WTC11 (cell line): Measurements from ENCODE around the gene H19. TPM values are rescaled to one million over a fixed set of nuclear protein-coding genes. Genes with fewer than 3 reads are reported as not detected.

ENCODE experiments used
- ATAC-seq: fragments of 200-7000 bp; cut with Tn5 transposase; 2 replicates; pipeline ENCODE4 v1.10.0; 2021; ENCODE audit warnings: mild to moderate bottlenecking, moderate library complexity
- CTCF ChIA-PET: fragments of 300-600 bp; sonication (Branson Sonifier 250); formaldehyde crosslinking; loops from one replicate; lab custom pipeline; 2021; ENCODE audit warnings: antibody characterized with exemption; lab: Charles Lee
- POLR2A ChIA-PET: fragments of 350-600 bp; sonication (Branson Sonifier 250); formaldehyde crosslinking; loops from one replicate; lab custom pipeline; 2021; ENCODE audit warnings: antibody characterized with exemption; lab: Charles Lee
- DNase-seq: peaks from one replicate; pipeline ENCODE4 v3.0.0; 2021; ENCODE audit warnings: low spot score
- H3K27ac Mint-ChIP-seq: 2 replicates; pipeline ENCODE4 v1.8.0; 2021; ENCODE audit warnings: mixed read lengths
- H3K27me3 Mint-ChIP-seq: 2 replicates; pipeline ENCODE4 v1.8.0; 2021; ENCODE audit warnings: low read depth, mild to moderate bottlenecking, moderate library complexity, mixed read lengths
- H3K36me3 Mint-ChIP-seq: 2 replicates; pipeline ENCODE4 v1.8.0; 2021; ENCODE audit warnings: mixed read lengths
- H3K4me1 Mint-ChIP-seq: 2 replicates; pipeline ENCODE4 v1.8.0; 2022; ENCODE audit warnings: mixed read lengths
- H3K4me3 Mint-ChIP-seq: 2 replicates; pipeline ENCODE4 v1.8.0; 2021; ENCODE audit warnings: mild to moderate bottlenecking, moderate library complexity, mixed read lengths
- H3K9me3 Mint-ChIP-seq: 2 replicates; pipeline ENCODE4 v1.8.0; 2021; ENCODE audit warnings: mixed read lengths
- ATF6 ChIP-seq: sonication (generic); formaldehyde crosslinking; IDR thresholded peaks from 2 replicates; pipeline ENCODE4 v1.8.1; 2023; ENCODE audit warnings: mild to moderate bottlenecking, missing genetic modification reagents
- EMX1 ChIP-seq: fragments of 250-450 bp; sonication (Bioruptor Pico); IDR thresholded peaks from 2 replicates; pipeline ENCODE4 v1.8.0; 2021; ENCODE audit warnings: mild to moderate bottlenecking
- GABPB1 ChIP-seq: sonication (generic); formaldehyde crosslinking; IDR thresholded peaks from 2 replicates; pipeline ENCODE4 v1.8.1; 2023; ENCODE audit warnings: mild to moderate bottlenecking, missing genetic modification reagents
- MAX ChIP-seq: sonication (generic); formaldehyde crosslinking; IDR thresholded peaks from 2 replicates; pipeline ENCODE4 v1.8.0; 2022; ENCODE audit warnings: mild to moderate bottlenecking, missing genetic modification reagents
- MLX ChIP-seq: sonication (generic); formaldehyde crosslinking; IDR thresholded peaks from 2 replicates; pipeline ENCODE4 v1.8.1; 2023; ENCODE audit warnings: mild to moderate bottlenecking, missing genetic modification reagents, moderate library complexity
- MXD4 ChIP-seq: fragments of 250-450 bp; sonication (Bioruptor Pico); IDR thresholded peaks from 2 replicates; pipeline ENCODE4 v1.8.0; 2021; ENCODE audit warnings: mild to moderate bottlenecking, moderate library complexity, borderline replicate concordance
- TCF7 ChIP-seq: sonication (generic); formaldehyde crosslinking; IDR thresholded peaks from 2 replicates; pipeline ENCODE4 v1.8.0; 2022; ENCODE audit warnings: mild to moderate bottlenecking, low read depth, missing genetic modification reagents, moderate library complexity
- ZNF138 ChIP-seq: sonication (generic); formaldehyde crosslinking; conservative IDR thresholded peaks from 2 replicates; pipeline ENCODE4 v1.8.1; 2022; ENCODE audit warnings: mild to moderate bottlenecking, moderate library complexity, missing genetic modification reagents
- ZNF219 ChIP-seq: sonication (generic); formaldehyde crosslinking; IDR thresholded peaks from 2 replicates; pipeline ENCODE4 v1.8.0; 2023; ENCODE audit warnings: missing genetic modification reagents, mild to moderate bottlenecking, borderline replicate concordance
- ZNF281 ChIP-seq: sonication (generic); formaldehyde crosslinking; IDR thresholded peaks from 2 replicates; pipeline ENCODE4 v1.8.0; 2023; ENCODE audit warnings: mild to moderate bottlenecking, missing genetic modification reagents
- total RNA-seq: library from RNA; stranded (reverse); gene quantifications from 3 replicates; pipeline ENCODE4 v1.2.3, GENCODE V29; 2021
- TF ChIP-seq, protein P1 (sequence below): sonication (generic); formaldehyde crosslinking; IDR thresholded peaks from 2 replicates; pipeline ENCODE4 v1.8.1; 2022; ENCODE audit warnings: mild to moderate bottlenecking, missing genetic modification reagents, moderate library complexity, borderline replicate concordance
- TF ChIP-seq, protein P2 (sequence below): sonication (generic); formaldehyde crosslinking; IDR thresholded peaks from 2 replicates; pipeline ENCODE4 v1.8.0; 2023; ENCODE audit warnings: missing genetic modification reagents, mild to moderate bottlenecking, borderline replicate concordance
- TF ChIP-seq, protein P3 (sequence below): fragments of 250-450 bp; sonication (Bioruptor Pico); IDR thresholded peaks from 2 replicates; pipeline ENCODE4 v1.9.0; 2021; ENCODE audit warnings: mild to moderate bottlenecking

H19 gene
- total RNA-seq, 1 experiment from 2014 or later: 12.7 TPM

DNA sequence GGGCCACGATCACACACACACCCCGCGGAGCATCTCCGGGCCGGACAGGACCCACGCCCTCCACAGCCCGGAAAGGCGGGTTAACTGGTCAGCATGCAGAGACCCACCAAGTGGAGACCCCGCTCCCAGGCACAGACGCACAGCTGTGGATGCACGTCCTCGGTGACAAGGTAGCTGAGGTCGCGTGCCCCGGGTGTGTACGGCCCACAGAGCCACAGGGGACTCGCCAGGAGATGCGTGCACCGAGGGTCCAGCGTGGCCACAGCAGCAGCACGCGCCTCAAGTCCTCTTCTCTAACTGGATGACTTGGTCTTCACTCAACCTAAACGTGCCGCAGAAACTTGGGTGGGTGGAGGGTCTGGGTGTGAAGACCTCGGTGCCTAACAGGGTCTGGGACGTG, 5.5 kb downstream of the H19 start (continued):
- TF ChIP-seq ZNF281 (CRISPR knock-in tag): no peak

DNA sequence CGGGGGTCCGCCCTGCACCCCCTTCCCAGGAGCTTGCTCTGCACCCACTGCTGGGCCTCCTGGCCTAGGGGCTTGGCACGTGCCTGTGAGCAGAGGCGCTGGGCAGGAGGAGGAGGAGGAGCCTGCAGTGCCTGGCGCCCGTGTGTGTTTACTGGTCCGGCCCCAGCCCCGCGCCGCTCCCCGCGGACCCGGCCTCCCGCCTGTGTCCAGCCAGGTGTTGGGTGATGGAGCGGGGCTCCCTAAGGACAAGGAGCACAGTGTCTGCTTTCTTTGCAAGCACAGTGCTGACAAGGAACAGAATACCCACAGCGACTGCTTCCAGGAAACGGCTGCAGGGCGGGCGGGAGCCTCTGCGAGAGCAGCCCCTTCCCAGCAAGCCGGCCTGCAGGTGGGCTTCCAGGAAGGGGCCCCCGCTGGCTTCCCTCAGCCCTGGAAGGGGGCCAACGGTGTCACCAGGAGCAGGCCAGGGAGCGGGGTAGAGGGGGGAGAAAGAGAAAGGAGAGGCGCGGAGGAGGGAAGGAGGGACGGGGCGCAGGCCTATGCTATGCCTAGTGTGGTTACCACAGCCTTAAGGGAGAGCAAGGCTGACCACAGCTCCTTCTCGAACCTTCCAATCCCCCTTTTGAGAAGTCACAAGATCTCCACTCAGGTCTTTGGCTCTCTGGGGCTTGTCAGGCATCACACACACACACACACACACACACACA, 6.6 kb downstream of the H19 start:
- TF ChIP-seq TCF7: no peak
- no peak for TF ChIP-seq EMX1 (CRISPR knock-in tag)
- TF ChIP-seq, protein P1, sequence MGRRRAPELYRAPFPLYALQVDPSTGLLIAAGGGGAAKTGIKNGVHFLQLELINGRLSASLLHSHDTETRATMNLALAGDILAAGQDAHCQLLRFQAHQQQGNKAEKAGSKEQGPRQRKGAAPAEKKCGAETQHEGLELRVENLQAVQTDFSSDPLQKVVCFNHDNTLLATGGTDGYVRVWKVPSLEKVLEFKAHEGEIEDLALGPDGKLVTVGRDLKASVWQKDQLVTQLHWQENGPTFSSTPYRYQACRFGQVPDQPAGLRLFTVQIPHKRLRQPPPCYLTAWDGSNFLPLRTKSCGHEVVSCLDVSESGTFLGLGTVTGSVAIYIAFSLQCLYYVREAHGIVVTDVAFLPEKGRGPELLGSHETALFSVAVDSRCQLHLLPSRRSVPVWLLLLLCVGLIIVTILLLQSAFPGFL (CRISPR knock-in tag): no peak
- TF ChIP-seq ZNF219: no peak
- no peak for TF ChIP-seq MXD4 (CRISPR knock-in tag)
- TF ChIP-seq MLX (CRISPR knock-in tag): no peak
- no peak for TF ChIP-seq MAX (CRISPR knock-in tag)
- no peak for TF ChIP-seq ATF6 (CRISPR knock-in tag)
- no peak for TF ChIP-seq GABPB1
- TF ChIP-seq ZNF138 (CRISPR knock-in tag): no peak
- TF ChIP-seq, protein P2, sequence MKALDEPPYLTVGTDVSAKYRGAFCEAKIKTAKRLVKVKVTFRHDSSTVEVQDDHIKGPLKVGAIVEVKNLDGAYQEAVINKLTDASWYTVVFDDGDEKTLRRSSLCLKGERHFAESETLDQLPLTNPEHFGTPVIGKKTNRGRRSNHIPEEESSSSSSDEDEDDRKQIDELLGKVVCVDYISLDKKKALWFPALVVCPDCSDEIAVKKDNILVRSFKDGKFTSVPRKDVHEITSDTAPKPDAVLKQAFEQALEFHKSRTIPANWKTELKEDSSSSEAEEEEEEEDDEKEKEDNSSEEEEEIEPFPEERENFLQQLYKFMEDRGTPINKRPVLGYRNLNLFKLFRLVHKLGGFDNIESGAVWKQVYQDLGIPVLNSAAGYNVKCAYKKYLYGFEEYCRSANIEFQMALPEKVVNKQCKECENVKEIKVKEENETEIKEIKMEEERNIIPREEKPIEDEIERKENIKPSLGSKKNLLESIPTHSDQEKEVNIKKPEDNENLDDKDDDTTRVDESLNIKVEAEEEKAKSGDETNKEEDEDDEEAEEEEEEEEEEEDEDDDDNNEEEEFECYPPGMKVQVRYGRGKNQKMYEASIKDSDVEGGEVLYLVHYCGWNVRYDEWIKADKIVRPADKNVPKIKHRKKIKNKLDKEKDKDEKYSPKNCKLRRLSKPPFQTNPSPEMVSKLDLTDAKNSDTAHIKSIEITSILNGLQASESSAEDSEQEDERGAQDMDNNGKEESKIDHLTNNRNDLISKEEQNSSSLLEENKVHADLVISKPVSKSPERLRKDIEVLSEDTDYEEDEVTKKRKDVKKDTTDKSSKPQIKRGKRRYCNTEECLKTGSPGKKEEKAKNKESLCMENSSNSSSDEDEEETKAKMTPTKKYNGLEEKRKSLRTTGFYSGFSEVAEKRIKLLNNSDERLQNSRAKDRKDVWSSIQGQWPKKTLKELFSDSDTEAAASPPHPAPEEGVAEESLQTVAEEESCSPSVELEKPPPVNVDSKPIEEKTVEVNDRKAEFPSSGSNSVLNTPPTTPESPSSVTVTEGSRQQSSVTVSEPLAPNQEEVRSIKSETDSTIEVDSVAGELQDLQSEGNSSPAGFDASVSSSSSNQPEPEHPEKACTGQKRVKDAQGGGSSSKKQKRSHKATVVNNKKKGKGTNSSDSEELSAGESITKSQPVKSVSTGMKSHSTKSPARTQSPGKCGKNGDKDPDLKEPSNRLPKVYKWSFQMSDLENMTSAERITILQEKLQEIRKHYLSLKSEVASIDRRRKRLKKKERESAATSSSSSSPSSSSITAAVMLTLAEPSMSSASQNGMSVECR (CRISPR knock-in tag): no peak
- TF ChIP-seq, protein P3, sequence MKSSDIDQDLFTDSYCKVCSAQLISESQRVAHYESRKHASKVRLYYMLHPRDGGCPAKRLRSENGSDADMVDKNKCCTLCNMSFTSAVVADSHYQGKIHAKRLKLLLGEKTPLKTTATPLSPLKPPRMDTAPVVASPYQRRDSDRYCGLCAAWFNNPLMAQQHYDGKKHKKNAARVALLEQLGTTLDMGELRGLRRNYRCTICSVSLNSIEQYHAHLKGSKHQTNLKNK: no peak
- Mint-ChIP-seq H3K4me1 (no peaks in the 10 kb centered on the region), H3K4me3 (no peak overlapping the region), H3K36me3 (no peaks in the 10 kb centered on the region), H3K27ac (no peak overlapping the region), H3K27me3 (no peaks in the 10 kb centered on the region), H3K9me3 (no peaks in the 10 kb centered on the region)
- CTCF ChIA-PET: interaction anchor here (1.0 to 3.1 kb wide), 4 partner anchors 109 to 165 kb away, joined by 3 to 16 read pairs (median 4); no protein-coding TSS in a partner anchor
- POLR2A ChIA-PET: no interaction called here
- ATAC-seq (no peak), DNase-seq (no peak)
